GM23338 (cell line): ENCODE data around the gene COPB2.

Experiments
- CREB1 ChIP-seq: fragments of 250-450 bp; sonication (Bioruptor Pico); IDR thresholded peaks from 2 replicates; pipeline ENCODE4 v1.5.0; 2020; ENCODE audit warnings: low read depth, mild to moderate bottlenecking, moderate library complexity
- ETS1 ChIP-seq: IDR thresholded peaks from 2 replicates; pipeline ENCODE4 v1.6.1; 2016; ENCODE audit warnings: antibody characterized with exemption
- EZH2 ChIP-seq: fragments of 200-600 bp; sonication (generic); IDR thresholded peaks from one replicate; pipeline ENCODE4 v1.8.0; 2017; ENCODE audit warnings: antibody characterized with exemption, mild to moderate bottlenecking, low read depth; ENCODE audit not compliant: unreplicated experiment
- JUNB ChIP-seq: IDR thresholded peaks from one replicate; pipeline ENCODE4 v1.6.1; 2016; ENCODE audit warnings: antibody characterized with exemption; ENCODE audit not compliant: unreplicated experiment
- POLR2AphosphoS5 ChIP-seq: IDR thresholded peaks from 2 replicates; pipeline ENCODE4 v1.6.1; 2016; ENCODE audit warnings: antibody characterized with exemption, low read depth
- REST ChIP-seq: IDR thresholded peaks from one replicate; pipeline ENCODE4 v1.6.1; 2018; ENCODE audit warnings: antibody characterized with exemption; ENCODE audit not compliant: unreplicated experiment
- ZNF331 ChIP-seq: fragments of 250-450 bp; sonication (Bioruptor Pico); IDR thresholded peaks from 2 replicates; pipeline ENCODE4 v1.5.0; 2020; ENCODE audit warnings: low read depth, mild to moderate bottlenecking, moderate library complexity
- TF ChIP-seq, protein P1 (sequence below), 2 experiments: fragments of 200-600 bp in 1 of 2; sonication (generic) in 1 of 2; conservative IDR thresholded peaks; 2 replicates each; pipeline versions ENCODE4 v1.5.1 to v1.6.1; 2016 to 2017; ENCODE audit warnings: antibody characterized with exemption in 2 of 2, low read depth in 2 of 2, mild to moderate bottlenecking in 2 of 2, moderate library complexity in 1 of 2

GRCh38 chr3:139364549-139364948 lies 24.9 kb downstream of the COPB2 start:
- TF ChIP-seq, protein P1, sequence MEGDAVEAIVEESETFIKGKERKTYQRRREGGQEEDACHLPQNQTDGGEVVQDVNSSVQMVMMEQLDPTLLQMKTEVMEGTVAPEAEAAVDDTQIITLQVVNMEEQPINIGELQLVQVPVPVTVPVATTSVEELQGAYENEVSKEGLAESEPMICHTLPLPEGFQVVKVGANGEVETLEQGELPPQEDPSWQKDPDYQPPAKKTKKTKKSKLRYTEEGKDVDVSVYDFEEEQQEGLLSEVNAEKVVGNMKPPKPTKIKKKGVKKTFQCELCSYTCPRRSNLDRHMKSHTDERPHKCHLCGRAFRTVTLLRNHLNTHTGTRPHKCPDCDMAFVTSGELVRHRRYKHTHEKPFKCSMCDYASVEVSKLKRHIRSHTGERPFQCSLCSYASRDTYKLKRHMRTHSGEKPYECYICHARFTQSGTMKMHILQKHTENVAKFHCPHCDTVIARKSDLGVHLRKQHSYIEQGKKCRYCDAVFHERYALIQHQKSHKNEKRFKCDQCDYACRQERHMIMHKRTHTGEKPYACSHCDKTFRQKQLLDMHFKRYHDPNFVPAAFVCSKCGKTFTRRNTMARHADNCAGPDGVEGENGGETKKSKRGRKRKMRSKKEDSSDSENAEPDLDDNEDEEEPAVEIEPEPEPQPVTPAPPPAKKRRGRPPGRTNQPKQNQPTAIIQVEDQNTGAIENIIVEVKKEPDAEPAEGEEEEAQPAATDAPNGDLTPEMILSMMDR (conservative IDR thresholded peaks at IDR 0.05; ENCODE audit: low read depth in 2 of 2), result no peak
- TF ChIP-seq REST (no peak), POLR2AphosphoS5 (no peak), JUNB (no peak), ZNF331 (no peak), EZH2 (no peak), CREB1 (CRISPR knock-in tag) (no peak), ETS1 (no peak)
